ENCODE results near the gene PTK7. TPM values are rescaled to one million over a fixed set of nuclear protein-coding genes. Genes with fewer than 3 reads are reported as not detected.

PTK7 gene
- total RNA-seq, 2 experiments from 2014 or later, result 0.33 to 0.85 TPM

- peaks cover 3% of the 10 kb centered on the region for H3K36me3 Mint-ChIP-seq
- ATAC-seq, result no peak
- H3K9me3 Mint-ChIP-seq (ENCODE audit: low read depth), result no peaks in the 10 kb centered on the region
- DNase-seq, result no peak
- CTCF ChIA-PET, result interaction anchor here (0.6 kb wide), 1 partner anchor 135 kb away, joined by 3 read pairs; no protein-coding TSS in a partner anchor
- no peak overlapping the region for H3K27ac Mint-ChIP-seq
- H3K4me3 Mint-ChIP-seq, result no peak overlapping the region
- H3K4me1 Mint-ChIP-seq, result no peaks in the 10 kb centered on the region
- no peaks in the 10 kb centered on the region for H3K27me3 Mint-ChIP-seq
Measured at GRCh38 chr6:43043310-43043709, 32.8 kb upstream of the PTK7 start.

GRCh38 chr6:43045371-43045930, 30.7 kb upstream of the PTK7 start:
- Mint-ChIP-seq H3K4me3 (no peak overlapping the region), H3K27me3 (no peaks in the 10 kb centered on the region), H3K4me1 (peaks cover under 1% of the 10 kb centered on the region), H3K36me3 (peaks cover 4% of the 10 kb centered on the region), H3K27ac (no peak overlapping the region), H3K9me3 (ENCODE audit: low read depth) (no peaks in the 10 kb centered on the region)
- CTCF ChIA-PET, result interaction anchor here (1.5 kb wide), 1 partner anchor 98 kb away, joined by 5 read pairs; no protein-coding TSS in a partner anchor
- ATAC-seq (no peak), DNase-seq (no peak)

DNA sequence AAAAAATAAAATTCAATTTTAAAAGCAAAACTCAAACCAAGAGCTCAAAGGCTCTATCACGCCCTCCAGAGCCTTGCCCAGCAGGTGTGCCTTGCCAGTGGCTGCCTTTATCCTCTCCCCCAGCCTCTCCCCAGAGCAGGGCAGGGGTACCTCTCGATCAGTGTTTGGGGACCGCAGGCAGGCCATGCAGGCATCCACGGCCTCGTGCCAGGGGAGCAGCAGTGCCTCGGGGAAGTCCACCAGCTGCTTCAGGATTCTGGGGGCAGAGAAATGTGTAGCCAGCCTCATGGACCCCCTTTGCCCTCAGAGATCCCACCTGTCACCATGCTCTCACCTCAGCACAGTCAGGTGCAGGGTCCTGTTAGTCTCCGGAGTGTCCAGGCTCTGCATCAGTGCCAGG, 28.1 kb upstream of the PTK7 start:
- Mint-ChIP-seq H3K4me1 (peaks cover 20% of the 10 kb centered on the region), H3K4me3 (no peak overlapping the region), H3K27ac (no peak overlapping the region), H3K9me3 (ENCODE audit: low read depth) (no peaks in the 10 kb centered on the region), H3K36me3 (peaks cover 6% of the 10 kb centered on the region), H3K27me3 (no peaks in the 10 kb centered on the region)
- DNase-seq (no peak), ATAC-seq (no peak)
- CTCF ChIA-PET, result interaction anchor here (1.3 kb wide), 1 partner anchor 27 kb away, joined by 3 read pairs; the partner anchor contains the start of gene RRP36

DNA sequence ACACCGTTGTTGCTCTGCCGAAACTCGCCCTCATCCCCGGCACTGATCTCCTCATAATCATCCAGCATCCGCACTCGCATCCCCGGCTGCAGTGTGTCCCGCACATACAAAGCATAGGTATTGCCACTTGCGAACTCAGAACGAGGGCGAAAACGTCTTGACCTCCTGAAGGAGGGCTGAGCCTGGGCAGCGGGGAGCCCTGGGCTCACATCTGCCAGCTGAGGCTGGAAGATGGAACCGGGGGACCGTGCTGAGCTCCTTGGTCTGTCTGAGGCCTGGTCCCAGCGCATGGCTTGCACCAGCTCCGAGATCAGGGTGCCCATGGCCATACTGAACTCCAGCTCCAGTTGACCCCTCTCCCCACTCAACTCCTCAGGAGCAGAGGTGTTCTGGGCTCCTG, 25.1 kb upstream of the PTK7 start:
- CTCF ChIA-PET, result no interaction called here
- Mint-ChIP-seq H3K9me3 (ENCODE audit: low read depth) (no peaks in the 10 kb centered on the region), H3K36me3 (peaks cover 14% of the 10 kb centered on the region), H3K27me3 (no peaks in the 10 kb centered on the region), H3K4me3 (no peak overlapping the region), H3K27ac (peak overlapping the region; percentile 5), H3K4me1 (peaks cover 28% of the 10 kb centered on the region)
- DNase-seq (no peak), ATAC-seq (no peak)

GRCh38 chr6:43052225-43052841, 23.8 kb upstream of the PTK7 start:
- CTCF ChIA-PET, result interaction anchor here (0.9 kb wide), 1 partner anchor 30 kb away, joined by 4 read pairs; no protein-coding TSS in a partner anchor

DNA sequence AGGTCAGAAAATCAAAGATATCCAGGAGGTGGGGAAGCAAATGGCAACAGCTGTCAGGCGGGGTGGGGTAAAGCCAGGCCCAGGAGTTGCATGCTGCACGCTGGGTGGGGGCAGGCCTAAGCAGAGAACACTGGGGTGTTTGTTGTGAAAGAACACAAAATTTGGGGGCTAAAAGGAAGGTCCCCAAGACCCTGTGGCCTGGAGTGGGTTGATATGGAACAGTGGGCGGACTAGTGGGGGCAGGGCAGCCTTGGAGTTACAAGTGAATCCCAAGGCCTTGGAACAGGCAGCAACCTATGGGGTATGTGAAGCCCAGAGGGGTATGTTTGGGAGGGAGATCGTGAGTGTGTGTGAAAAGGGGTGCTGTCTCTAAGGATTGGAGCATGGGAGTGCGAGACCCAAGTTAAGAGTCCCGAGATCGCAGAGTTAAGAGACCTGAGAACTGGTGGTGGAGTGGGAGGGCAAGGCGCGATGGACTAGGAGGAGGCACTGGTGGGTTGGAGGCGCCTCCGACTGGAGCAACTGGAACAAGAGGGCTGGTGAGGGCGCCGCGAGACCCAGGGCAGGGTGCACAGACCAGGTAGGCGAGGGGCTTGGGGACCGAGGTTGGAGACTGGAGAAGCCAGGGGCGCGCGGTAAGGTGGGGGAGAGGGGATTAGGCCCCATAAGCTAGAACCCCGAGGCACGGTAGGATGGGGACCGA, 23.1 kb upstream of the PTK7 start:
- CTCF ChIA-PET, result interaction anchor here (0.6 to 1.7 kb wide), 5 partner anchors 10 to 176 kb away, joined by 3 to 11 read pairs (median 3); partner anchors contain the start of gene DNPH1
- H3K27me3 Mint-ChIP-seq, result no peaks in the 10 kb centered on the region
- peak overlapping the region; percentile 98 for H3K27ac Mint-ChIP-seq
- H3K4me1 Mint-ChIP-seq, result peaks cover 34% of the 10 kb centered on the region
- peak overlapping the region; percentile 92 for H3K4me3 Mint-ChIP-seq
- H3K36me3 Mint-ChIP-seq, result peaks cover 18% of the 10 kb centered on the region
- ATAC-seq (no peak), DNase-seq (peak; percentile 51)
- H3K9me3 Mint-ChIP-seq (ENCODE audit: low read depth), result no peaks in the 10 kb centered on the region

More at GRCh38 chr6:43052225-43052841, 23.8 kb upstream of the PTK7 start:
- H3K4me1 Mint-ChIP-seq, result peaks cover 28% of the 10 kb centered on the region
- peaks cover 18% of the 10 kb centered on the region for H3K36me3 Mint-ChIP-seq
- no peaks in the 10 kb centered on the region for H3K9me3 Mint-ChIP-seq (ENCODE audit: low read depth)
- peak overlapping the region; percentile 98 for H3K27ac Mint-ChIP-seq
- no peak for DNase-seq
- ATAC-seq, result no peak
- peak overlapping the region; percentile 92 for H3K4me3 Mint-ChIP-seq
- H3K27me3 Mint-ChIP-seq, result no peaks in the 10 kb centered on the region

- peak within 1 kb of the TSS; percentile 98 for H3K27ac Mint-ChIP-seq
- peak; percentile 99 for ATAC-seq
- H3K4me3 Mint-ChIP-seq, result peak within 1 kb of the TSS; percentile 92
- CTCF ChIA-PET, result interaction anchor here (0.6 to 2.0 kb wide), 9 partner anchors 9 to 176 kb away, joined by 3 to 11 read pairs (median 3); partner anchors contain the start of genes CNPY3, DNPH1, PPP2R5D and RRP36
- H3K27me3 Mint-ChIP-seq, result no peaks in the 10 kb centered on the region
- peak; percentile 95 for DNase-seq
- peaks cover 18% of the 10 kb centered on the region for H3K36me3 Mint-ChIP-seq
- H3K4me1 Mint-ChIP-seq, result peaks cover 40% of the 10 kb centered on the region
- no peaks in the 10 kb centered on the region for H3K9me3 Mint-ChIP-seq (ENCODE audit: low read depth)
Measured at GRCh38 chr6:43053545-43054205, 22.4 kb upstream of the PTK7 start, which contains the start of gene CUL7. Gene CUL7, minus strand, starts transcription at chr6:43053851. Its CDS starts 1,063 bp downstream, at chr6:43052788.

DNA sequence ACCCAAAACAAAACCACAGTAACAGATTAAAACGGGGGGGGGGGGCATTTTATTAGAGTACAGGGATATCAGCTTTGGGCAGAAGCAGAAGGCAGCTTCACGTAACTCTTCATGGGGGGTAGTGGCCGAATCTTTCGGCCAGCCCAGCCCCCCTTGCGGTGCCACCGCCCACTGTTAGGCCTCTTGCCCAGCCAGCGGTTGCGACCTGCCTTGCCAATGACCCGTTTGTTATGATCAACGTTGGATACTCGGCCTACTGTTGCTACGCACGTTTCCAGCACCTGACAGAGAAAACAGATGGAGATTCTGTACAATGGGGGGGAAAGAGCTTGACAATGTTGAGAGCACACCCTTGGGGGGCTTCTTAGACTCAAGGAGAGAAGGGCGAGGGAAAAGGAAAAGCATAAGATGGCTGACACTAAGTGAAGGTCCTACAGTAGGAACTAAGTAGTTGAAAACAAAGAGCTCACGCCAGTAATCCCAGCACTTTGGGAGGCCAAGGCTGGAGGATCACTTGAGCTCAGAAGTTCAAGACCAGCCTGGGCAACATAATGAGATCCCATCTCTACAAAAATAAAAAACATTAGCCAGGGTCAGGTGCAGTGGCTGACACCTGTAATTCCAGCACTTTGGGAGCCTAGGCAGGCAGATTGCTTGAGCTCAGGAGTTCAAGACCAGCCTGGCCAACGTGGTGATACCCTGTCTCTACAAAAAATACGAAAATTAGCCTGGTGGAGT, 21.7 kb upstream of the PTK7 start:
- H3K4me3 Mint-ChIP-seq, result peak overlapping the region; percentile 92
- peaks cover 16% of the 10 kb centered on the region for H3K36me3 Mint-ChIP-seq
- CTCF ChIA-PET, result interaction anchor here (0.9 to 2.0 kb wide), 10 partner anchors 8 to 167 kb away, joined by 3 to 11 read pairs (median 3); partner anchors contain the start of genes CNPY3, KLHDC3, PPP2R5D and RRP36
- DNase-seq (no peak), ATAC-seq (no peak)
- peaks cover 42% of the 10 kb centered on the region for H3K4me1 Mint-ChIP-seq
- peak overlapping the region; percentile 98 for H3K27ac Mint-ChIP-seq
- H3K9me3 Mint-ChIP-seq (ENCODE audit: low read depth), result no peaks in the 10 kb centered on the region
- H3K27me3 Mint-ChIP-seq, result no peaks in the 10 kb centered on the region

- no peaks in the 10 kb centered on the region for H3K9me3 Mint-ChIP-seq (ENCODE audit: low read depth)
- H3K36me3 Mint-ChIP-seq, result peaks cover 16% of the 10 kb centered on the region
- CTCF ChIA-PET, result no interaction called here
- no peaks in the 10 kb centered on the region for H3K27me3 Mint-ChIP-seq
- H3K4me1 Mint-ChIP-seq, result peaks cover 50% of the 10 kb centered on the region
- ATAC-seq (no peak), DNase-seq (no peak)
- H3K27ac Mint-ChIP-seq, result peak overlapping the region; percentile 14
- H3K4me3 Mint-ChIP-seq, result no peak overlapping the region
Measured at GRCh38 chr6:43055966-43056365, 20.1 kb upstream of the PTK7 start.

GRCh38 chr6:43058531-43058930, 17.6 kb upstream of the PTK7 start:
- Mint-ChIP-seq H3K36me3 (peaks cover 13% of the 10 kb centered on the region), H3K27me3 (no peaks in the 10 kb centered on the region), H3K9me3 (ENCODE audit: low read depth) (no peaks in the 10 kb centered on the region), H3K27ac (peak overlapping the region; percentile 99), H3K4me1 (peaks cover 34% of the 10 kb centered on the region), H3K4me3 (peak overlapping the region; percentile 92)
- DNase-seq (no peak), ATAC-seq (no peak)
- CTCF ChIA-PET, result interaction anchor here (0.7 to 1.6 kb wide), 8 partner anchors 18 to 332 kb away, joined by 3 to 5 read pairs (median 3); partner anchors contain the start of gene DNPH1

DNA sequence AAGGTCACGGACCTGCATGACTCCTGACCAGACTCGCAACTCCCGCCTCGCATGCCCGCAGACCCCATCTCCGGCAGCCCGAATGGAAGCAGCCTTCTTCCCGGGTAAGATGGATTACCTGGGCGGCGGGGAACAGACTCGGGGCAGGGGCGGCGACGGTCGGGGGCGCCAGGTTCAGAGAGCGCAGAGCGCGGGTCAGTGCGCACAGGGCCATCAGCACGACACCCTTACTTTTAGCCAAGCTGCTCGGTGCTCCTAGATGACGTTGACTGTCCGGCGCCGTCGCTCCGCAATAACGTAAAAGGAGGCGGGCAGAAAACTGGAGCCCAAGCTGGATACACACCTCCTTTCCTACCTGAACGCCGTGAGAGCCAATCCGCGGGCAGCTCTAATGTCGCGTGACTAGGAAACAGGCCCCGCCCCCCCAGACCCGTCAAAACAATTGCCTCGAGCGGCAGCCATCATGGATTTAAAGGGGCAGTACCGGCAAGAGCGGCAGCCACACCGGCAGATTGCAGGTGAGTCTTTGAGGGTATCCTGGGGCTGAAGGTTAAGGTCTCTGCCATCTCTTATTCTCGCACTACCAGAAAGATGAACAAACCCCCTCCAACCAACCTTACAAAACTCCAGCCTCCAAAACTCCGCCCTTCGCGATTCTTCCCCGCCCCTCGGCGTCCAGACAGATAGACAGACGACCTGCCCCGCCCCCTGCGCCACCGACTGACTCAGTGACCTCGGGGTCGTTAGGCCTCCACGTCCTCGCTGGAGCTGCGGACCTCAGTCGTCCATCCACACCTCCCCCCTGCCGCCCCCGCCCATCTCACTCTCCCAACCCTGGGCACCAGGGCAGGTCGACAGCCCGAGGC, 16.7 kb upstream of the PTK7 start, which contains the start of the genes KLC4 and MRPL2:
Gene KLC4, plus strand, starts transcription at position 464 of the 866 bp plus-strand sequence. CDS start 1,705 bp downstream, outside the sequence.
Gene MRPL2, minus strand, starts transcription at position 267 of the 866 bp plus-strand sequence. Its CDS starts 53 bp downstream, at position 214.
- Mint-ChIP-seq H3K9me3 (ENCODE audit: low read depth) (no peaks in the 10 kb centered on the region), H3K4me1 (peaks cover 27% of the 10 kb centered on the region), H3K27me3 (no peaks in the 10 kb centered on the region), H3K36me3 (peaks cover 11% of the 10 kb centered on the region), H3K4me3 (peak within 1 kb of the TSS; percentile 92), H3K27ac (peak within 1 kb of the TSS; percentile 99)
- CTCF ChIA-PET, result interaction anchor here (0.7 to 1.6 kb wide), 11 partner anchors 10 to 333 kb away, joined by 3 to 11 read pairs (median 3); partner anchors contain the start of genes DNPH1 and PPP2R5D
- peak; percentile 99 for DNase-seq
- ATAC-seq, result peak; percentile 95
